ENCODE measurements around the gene PPP5C.
A peak's percentile ranks its signal among the peaks of the same experiment; 100 is the strongest.
"Not testable (repeated sequence)": the region's sequence is repeated elsewhere in the genome, so short reads cannot be mapped to it uniquely, and the experiment has no call there.

PPP5C gene

DNA sequence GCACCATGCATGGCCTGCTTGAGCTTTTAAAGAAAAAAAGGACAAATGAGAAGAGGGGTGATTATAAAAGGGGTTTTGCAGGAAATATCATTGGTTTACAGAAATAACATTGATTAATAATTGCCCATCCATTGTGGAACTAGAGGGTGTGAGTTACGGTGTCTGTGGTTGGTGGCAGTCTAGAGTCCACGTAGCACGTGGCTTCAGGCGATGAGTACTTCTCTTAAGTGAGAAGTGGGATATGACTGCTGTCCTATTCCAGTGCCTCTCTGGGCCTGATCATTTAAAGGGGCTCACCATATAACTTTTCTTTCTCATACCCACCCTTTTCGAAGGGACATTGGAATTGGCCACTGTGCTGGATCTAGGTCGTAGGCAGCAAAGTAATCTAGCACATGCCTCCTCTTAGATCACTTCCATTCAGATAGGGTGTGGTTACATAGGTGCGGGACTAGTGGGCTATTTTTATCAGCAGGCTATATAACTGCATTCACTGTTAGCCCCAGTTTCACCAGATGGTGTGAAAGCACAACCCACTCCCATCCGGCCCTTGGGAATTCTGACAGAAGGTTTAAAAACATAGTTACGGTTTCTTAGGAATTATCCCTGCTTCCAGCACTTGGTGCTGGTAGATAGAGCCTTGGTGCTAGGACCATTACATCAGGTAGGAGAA is 19.9 kb downstream of the PPP5C start:
- DNase-seq = peak; percentile 80 to 87

DNA sequence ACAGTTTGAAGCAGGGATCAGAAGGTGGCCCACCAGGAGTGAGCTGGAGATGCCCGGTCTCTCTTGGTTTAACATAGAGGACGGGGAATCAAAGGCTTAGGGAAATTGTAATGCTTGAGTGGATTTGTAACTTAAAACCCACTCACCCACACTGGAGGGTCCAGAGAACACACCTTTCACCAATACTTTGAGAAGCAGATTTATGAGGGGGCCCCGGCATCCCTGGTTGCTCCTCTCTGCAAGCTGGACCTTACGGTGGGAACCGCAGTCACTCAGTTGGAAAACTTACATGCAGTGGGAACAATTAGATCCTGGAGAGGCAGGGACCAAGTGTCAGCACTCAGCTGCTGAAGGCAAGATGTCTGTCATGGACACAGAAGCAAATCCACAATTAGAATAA is 20.5 kb downstream of the PPP5C start:
- peak; percentile 77 to 86 for DNase-seq

DNA sequence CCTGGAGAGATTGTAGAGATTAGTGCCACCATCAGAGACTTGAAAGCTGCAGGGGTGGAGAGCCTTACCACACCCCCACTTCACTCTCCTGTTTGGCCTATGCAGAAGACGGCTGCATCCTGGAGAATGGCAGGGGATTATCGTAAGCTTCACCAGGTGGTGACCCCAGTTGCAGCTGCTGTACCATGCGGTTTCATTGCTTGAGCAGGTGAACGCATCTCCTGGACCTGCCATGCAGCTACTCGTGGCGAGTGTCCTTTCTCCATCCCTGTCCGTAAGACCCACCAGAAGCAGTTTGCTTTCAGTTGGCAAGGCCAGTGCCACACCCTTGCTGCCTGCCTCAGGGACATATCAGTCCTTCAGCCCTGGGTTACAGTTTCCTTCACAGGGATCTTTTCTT is 21.2 kb downstream of the PPP5C start:
- DNase-seq = peak; percentile 82 to 90

DNA sequence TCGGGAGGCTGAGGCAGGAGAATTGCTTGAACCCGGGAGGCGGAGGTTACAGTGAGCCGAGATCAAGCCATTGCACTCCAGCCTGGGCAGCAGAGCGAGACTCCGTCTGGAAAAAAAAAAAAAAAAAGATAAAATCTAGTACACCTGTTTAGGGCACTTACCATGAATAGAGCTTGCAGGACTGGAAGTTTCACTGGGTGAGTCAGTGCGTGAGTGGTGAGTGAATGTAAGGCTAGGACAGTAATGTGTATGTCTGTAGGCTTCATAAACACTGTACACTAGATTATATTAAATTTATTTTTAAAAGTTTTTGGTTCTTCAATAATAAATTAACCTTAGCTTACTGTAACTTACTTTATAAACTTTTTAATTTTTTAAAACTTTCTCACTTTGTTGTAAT is 22.9 kb downstream of the PPP5C start:
- DNase-seq = no peak

DNA sequence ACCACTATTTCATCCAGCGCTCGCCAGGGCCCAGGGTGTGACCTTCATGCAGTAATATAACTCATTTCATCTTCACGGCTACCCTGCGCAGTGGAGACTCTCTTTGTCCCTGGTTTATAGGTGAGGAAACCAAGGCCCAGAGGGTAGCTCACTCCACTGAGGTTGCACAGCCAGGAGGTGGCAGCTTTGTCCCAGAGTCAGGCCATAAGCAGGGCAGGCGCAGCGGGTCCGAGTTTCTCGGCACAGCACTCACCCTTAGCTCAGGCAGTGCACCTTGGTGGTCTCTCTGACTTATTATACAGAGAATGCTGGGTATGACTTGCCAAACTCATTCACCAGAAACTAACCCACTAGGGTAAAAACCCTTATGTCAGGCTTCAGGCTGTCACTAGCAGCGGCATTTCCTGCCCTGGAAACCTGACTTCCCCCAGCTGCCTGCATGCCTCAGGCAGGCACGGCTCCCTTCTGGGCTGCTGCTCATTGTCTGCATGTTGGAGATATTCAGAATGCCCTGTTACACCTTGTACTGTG is 24.5 kb downstream of the PPP5C start:
- no peak for DNase-seq

DNA sequence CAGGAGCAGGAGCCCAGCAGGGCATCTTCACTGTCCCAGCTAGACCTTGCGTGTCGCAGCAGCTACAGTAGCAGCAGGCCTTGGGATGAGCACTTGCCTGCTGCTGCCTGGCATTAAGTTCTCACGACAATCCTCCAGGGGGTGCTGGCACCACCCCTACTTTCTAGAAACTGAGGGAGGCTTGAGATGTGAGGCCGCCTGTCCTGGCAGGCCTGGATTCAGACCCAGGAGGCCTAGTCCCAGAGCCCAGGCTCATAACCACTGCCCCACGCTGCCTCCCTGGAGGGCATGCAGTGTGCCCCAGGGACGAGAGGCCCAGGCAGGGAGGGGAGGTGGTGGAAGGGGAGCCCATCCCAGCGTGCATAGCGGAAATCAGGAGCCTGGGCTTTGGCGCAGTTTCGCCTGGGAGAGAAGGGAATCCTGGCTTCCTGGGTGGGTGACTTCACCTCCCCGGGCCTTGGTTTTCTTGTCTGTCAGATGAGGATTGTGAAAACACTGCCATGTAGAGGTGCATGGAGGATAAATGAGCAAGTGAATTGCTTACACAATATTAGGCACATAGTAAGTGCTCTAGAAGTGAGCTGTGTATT is 26.1 kb downstream of the PPP5C start:
- no peak for DNase-seq

DNA sequence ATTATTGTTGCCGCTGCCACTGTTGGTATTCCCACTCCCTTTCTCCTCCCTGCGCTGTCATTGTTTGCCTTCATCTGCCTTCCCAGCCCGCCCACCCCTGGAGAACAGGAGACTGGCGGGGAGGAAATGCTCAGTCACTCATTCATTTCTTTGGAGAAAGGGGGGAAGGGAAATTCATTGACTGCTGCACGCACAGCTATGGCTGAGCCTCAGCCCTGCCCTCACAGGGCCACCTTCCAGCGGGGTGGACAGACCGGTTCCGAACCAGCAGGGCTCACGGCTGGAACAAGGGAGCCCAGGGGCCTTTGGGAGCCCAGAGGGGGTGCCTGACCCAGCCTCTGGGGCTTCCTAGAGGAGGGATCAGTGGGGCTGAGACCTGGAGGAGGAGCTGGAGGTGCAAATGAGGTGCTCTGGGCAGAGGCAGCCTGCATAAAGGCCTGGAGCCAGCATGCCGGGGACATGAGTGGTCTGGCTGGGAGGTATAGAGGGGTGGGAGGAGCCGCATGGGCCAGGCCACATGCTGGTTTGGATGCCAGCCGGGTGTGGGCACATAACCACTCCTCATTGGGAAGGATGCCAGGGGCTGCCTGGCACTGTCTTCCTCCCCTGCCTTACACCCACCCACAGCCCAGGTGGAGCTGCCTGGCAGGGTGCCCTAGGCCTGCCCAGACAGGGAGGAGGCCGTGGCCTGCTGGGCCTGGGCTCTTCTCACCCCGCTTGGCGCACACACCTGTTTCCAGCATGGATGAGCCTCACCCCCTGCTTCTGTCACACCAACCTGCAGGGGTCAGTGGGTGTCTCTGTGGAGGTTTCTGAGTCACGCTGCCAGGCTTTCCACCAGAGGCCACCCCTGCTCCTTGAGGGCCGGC is 26.8 kb downstream of the PPP5C start:
- DNase-seq = peak; percentile 45 to 54

DNA sequence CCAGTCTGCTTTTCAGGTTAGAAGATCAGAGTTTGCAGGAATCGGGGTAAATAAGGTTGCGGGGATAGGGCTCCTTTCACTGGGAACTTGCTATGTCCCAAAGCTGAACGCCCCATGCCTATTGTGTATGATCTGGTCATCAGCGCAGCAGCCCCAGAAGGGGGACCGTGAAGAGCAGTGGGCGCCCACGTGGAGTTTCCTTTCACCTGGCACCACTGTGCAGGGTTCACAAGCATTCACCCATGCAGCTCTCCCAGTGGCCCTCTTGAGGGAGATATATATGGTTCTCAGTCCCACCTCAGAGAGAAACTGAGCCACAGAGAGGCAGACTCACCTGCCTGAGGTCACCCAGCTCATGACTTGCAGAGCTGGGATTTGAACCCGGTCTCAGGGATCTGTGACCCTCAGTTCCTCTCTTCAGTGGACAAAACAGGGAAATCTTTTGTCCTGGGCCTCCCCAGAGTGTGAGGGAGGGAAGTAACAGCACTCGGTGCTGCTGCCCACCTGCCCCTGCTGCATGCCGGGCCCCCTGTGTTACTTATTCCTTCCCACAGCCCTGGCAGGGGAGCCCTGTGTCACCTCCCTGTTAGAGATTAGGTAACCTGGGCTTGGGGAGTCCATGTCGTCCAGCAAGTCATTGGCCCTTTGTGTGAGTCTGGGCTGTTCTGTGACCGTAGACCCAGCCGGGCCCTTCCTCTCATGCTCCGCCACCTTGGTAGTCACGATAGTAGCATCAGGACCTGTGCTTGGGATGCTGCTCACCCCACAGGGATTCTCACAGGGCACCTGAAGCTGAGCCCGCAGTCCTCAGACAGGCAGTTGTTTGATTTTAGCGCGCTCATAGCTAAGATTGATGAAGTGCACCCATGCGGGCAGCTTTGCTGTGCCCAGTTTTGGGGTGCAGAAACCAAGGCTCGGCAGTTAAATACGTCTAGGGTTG is 27.9 kb downstream of the PPP5C start:
- DNase-seq = no peak

DNA sequence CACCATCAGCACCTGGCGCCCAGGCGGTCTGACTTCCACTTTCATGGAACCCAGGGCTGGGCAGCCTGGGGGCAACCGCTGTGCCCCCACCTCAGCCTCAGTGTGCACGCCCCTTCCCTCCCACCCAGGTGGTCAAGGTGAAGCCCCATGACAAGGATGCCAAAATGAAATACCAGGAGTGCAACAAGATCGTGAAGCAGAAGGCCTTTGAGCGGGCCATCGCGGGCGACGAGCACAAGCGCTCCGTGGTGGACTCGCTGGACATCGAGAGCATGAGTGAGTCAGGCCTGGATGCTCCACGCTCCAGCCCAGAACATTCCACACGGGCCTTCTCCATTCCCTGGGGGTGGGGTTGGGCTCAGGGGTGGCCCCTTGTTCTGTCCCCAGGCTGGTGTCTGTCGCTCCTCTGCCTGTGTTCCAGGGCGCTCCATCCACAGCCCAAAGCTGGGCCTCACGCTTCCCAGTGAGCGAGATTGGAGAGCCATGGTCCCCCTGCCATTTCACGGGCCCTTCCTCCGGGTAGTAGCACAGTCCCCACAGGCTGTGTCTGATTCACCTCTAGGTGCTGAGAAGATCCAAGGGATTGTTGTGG is 28.7 kb downstream of the PPP5C start:
- not testable (repeated sequence) for DNase-seq

DNA sequence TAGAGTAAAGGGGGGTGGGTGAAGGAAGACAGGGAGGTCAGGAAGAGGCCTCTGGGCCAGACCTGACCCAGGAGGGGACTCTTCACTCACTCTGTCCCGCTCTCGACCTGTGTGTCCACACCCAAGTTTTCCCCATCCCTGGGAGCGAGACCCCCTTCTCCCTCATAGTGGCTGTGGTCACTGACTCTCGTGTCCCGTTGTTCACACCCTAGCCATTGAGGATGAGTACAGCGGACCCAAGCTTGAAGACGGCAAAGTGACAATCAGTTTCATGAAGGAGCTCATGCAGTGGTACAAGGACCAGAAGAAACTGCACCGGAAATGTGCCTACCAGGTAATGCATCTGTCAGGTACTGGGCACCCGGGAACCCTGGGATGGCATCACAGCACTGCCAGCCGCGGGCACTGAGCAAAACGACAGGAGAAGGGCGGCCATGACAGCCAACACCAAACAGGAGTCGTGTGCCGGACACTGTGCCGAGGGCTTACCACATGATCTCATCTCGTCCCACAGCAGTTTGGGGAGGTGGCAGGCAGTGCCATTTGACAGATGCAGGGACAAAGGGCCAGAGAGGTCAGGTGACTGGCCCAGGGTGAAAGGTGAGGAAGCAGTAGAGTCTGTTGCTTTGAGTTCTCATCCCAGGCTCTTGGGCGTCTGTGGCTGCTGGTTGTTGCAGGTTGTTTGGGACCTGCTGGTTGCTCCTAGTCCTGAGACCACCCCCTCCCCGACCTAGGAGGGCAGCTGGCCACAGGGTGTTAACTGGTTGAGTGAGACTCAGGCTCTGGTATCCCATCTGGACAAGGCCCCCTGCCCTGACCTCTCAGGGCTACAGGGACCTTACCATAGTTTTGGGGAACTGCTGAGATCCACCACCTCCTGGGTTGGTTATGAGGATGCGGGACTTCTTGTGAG is 29.6 kb downstream of the PPP5C start:
- no peak for DNase-seq

DNA sequence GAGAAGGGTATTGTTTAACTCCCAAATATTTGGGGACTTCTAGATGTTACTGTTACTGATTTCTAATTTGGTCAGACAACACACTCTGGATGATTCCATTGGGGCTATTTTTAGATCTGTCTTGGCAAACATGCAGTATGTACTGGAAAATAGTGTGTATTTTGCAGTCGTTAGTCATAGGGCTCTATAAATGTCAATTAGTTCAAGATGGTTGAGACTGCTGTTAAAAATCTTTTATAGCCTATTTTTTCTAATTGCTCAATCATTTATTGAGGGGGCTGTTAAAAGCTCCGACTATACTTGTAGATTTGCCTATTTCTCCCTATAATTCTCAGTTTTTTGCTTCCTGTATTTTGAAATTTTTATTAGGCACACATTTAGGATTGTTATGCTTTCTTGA is 31.4 kb downstream of the PPP5C start:
- no peak for DNase-seq

DNA sequence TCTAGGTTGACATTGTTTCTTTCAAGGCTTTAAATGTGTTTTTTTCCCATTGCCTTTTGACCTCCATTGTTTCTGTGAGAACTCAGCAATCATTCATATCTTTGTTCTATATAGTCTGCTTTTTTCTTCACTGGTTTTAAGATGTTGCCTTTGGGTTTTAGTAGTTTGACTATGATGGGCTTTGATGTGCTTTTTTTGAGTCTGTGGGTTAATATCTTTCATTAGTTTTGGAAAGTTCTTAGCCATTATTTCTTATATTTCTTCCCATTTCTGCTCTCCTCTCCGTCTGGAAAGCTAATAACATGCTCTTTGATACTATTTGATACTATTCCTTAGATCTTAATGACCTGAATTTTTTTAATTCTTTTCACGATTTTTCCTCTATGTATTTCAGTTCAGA is 33.8 kb downstream of the PPP5C start:
- no peak for DNase-seq

DNA sequence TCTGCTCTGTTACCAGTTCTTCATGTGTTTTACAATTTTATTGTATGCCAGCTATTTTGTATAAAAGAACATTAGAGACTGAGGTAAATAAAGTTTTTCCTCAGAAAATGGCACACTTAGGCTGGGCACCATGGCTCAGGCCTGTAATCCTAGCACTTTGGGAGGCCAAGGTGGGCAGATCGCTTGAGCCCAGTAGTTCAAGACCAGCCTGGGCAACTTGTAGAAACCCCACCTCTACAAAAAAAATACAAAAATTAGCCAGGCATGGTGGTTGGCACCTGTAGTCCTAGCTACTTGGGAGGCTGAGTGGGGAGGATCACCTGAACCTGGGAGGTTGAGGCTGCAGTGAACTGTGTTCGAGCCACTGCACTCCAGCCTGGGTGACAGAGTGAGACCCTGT is 34.5 kb downstream of the PPP5C start:
- DNase-seq = no peak

DNA sequence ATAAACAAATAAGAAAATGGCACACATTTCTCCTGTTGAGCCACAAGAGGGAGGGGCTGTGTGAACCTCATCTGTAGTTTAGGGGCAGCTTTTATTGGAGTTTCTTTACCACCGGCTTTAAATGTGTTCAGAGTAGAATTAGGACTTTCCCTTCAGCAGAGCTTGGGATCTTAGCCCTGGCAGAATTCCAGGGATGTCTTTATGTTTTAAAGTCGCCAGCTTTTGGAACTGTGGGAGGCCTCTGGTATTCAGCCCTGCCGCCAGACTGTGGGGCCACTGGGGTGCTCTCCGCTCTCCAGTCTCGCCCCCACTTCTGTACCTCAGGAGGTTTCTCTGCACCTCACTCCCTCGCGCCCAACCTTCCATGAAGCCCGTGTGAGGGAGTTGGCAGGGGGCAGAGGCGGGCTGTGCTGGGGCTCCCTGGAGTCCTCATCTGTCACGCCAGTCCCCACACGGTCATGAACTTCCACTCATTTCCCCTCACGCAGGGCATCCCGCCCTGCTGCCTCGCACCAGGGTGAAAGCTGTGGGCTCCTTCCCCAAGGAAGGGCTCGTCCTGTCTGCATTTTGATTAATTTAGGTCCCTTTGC is 35.0 kb downstream of the PPP5C start:
- no peak for DNase-seq

DNA sequence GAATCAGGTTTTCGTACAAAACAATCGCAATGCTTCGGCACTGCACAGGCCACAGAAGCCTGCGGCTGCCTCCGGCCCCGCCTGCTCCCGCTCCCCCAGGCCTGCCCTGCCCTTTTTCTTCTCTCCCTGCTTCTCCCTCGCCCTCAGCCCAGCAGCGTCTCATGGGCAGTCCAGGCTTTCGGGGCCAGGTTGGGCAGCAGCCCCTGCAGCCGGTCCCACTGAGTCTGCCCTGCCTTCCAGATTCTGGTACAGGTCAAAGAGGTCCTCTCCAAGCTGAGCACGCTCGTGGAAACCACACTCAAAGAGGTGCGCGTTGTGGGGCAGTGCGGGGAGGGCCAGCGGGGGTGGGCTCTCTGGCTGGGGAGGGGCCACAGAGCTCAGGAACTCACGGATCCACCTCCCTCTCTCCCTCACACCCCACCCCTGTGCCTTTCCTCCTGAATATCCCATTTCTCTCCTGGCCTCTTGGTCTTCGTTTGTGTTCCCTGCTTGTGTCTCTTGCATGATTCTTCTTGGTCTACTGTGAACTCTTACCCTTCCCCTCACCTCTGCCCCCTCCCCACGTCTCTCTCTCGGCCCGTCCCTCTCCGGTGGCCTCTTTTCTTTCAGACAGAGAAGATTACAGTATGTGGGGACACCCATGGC is 36.4 kb downstream of the PPP5C start:
- no peak for DNase-seq

DNA sequence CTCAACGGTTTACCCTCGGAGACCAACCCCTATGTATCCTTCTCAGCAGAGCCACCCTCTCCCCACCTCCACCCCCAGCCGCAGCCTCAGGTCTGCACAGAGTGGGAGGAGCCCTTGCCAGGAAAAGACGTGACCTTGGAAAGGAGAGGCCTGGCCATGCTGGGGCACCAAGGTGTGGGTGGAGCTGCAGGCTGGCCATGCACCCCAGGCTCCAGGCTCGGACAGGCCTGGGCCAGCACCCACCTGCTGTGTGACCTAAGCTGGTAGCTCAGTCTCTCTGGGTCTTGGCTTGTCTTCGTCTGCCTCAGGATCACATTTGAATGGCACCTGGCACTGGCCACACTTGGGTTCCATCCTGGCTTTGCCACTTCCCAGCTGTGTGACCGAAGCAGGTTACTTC is 37.0 kb downstream of the PPP5C start:
- no peak for DNase-seq

DNA sequence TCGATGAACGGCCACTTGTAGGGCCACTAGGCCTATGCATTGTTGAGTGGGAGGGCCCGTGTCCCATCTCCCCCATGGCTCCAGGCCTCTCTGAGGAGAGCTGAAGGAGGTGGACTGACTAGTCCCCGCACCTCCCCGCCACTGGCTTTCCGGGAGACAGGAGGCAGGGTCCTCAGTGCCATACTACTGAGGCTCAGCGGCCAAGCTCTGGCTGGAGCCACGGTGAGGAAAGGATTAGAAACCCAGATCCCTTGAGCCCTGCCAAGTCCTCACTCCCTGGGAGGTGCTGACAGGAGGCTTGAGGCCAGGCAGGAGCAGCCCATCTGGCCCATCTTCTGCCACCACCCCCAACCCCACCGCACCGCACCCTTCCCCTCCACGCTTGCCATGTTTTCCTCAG is 37.5 kb downstream of the PPP5C start:
- DNase-seq = peak; percentile 29 to 56

DNA sequence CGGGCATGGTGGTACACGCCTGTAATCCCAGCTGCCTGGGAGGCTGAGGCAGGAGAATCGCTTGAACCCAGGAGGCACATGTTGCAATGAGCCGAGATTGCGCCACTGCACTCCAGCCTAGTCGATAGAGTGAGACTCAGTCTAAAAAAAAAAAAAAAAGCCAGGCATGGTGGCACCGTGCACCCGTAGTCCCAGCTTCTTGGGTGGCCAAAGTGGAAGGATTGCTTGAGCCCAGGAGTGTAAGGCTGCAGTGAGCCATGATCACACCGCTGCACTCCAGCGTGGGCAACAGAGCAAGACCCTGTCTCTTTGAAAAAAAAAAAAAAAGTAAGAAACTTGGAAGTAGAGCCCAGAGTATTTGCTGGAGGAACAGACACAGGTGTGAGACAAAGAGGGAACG is 38.7 kb downstream of the PPP5C start:
- DNase-seq = no peak

DNA sequence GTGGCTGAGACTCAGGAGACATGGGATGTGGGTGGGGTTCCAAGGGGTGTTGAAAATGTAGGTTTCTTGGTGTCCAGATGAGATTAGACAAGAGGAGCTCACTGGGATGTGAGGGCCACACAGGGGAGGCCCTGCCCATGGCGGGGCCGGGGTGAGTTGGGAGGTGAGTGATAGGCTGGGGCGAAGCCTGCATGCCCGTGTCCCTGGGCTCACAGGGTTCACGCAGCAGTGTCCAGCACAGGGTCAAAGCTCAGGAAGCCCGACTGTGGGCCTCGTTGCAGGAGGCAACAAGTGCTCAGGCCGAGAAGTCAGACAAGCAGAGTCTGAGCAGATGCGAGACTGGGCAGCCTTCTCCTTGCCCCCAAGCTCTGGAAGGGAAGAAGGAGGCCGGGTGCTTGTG is 39.3 kb downstream of the PPP5C start:
- DNase-seq = no peak

Measured in NCI-H524 (cell line).